CD8-positive, alpha-beta memory T cell (primary cell): ENCODE results near the gene TUBB4B. TPM values are rescaled to one million over a fixed set of nuclear protein-coding genes. Genes with fewer than 3 reads are reported as not detected.

Experiments used
- CTCF ChIA-PET: fragments of 350-600 bp; sonication (Branson Sonifier 250); formaldehyde crosslinking; loops from one replicate; lab custom pipeline; 2021; ENCODE audit warnings: antibody characterized with exemption; lab: Charles Lee
- POLR2A ChIA-PET: fragments of 350-600 bp; sonication (Branson Sonifier 250); formaldehyde crosslinking; loops from one replicate; lab custom pipeline; 2021; ENCODE audit warnings: antibody characterized with exemption; lab: Charles Lee
- DNase-seq, 5 donors: peaks; one replicate each; pipeline versions ENCODE4 v3.0.0 to v3.0.0-alpha.2; 2020 to 2022; ENCODE audit warnings: mixed read lengths in 1 of 5
- H3K27ac ChIP-seq: one replicate; pipeline ENCODE4 v1.7.0; 2013; ENCODE audit warnings: low read depth, mild to moderate bottlenecking, low read length, moderate library complexity
- H3K27me3 ChIP-seq: 2 replicates; pipeline ENCODE4 v1.7.0; 2013; ENCODE audit warnings: low read length, mild to moderate bottlenecking; ENCODE audit not compliant: insufficient read depth, poor library complexity, severe bottlenecking
- H3K36me3 ChIP-seq: 2 replicates; pipeline ENCODE4 v1.7.0; 2013; ENCODE audit warnings: mild to moderate bottlenecking, low read length, moderate library complexity; ENCODE audit not compliant: insufficient read depth
- H3K4me1 ChIP-seq: 2 replicates; pipeline ENCODE4 v1.7.0; 2013; ENCODE audit warnings: mild to moderate bottlenecking, low read length, moderate library complexity; ENCODE audit not compliant: insufficient read depth
- H3K4me3 ChIP-seq: 2 replicates; pipeline ENCODE4 v1.7.0; 2013; ENCODE audit warnings: mild to moderate bottlenecking, low read length
- H3K9me3 ChIP-seq: 2 replicates; pipeline ENCODE4 v1.7.0; 2013; ENCODE audit warnings: mild to moderate bottlenecking, low read length
- H3K27ac Mint-ChIP-seq, 8 donors: one replicate each; pipeline ENCODE4 v1.8.0; 2020 to 2021; ENCODE audit warnings: mixed read lengths in 8 of 8, mild to moderate bottlenecking in 6 of 8, inconsistent platforms in 3 of 8, moderate library complexity in 3 of 8
- H3K27me3 Mint-ChIP-seq, 2 donors: one replicate each; pipeline ENCODE4 v1.8.0; 2020 to 2021; ENCODE audit warnings: mixed read lengths in 2 of 2, mild to moderate bottlenecking in 1 of 2, moderate library complexity in 1 of 2
- H3K36me3 Mint-ChIP-seq, 3 donors: one replicate each; pipeline ENCODE4 v1.8.0; 2020 to 2021; ENCODE audit warnings: mixed read lengths in 3 of 3, inconsistent platforms in 1 of 3, mild to moderate bottlenecking in 1 of 3
- H3K4me1 Mint-ChIP-seq, 3 donors: one replicate each; pipeline ENCODE4 v1.8.0; 2020 to 2021; ENCODE audit warnings: mixed read lengths in 3 of 3, inconsistent platforms in 1 of 3, mild to moderate bottlenecking in 1 of 3
- H3K4me3 Mint-ChIP-seq, 7 donors: one replicate each; pipeline ENCODE4 v1.8.0; 2020 to 2021; ENCODE audit warnings: mixed read lengths in 7 of 7, mild to moderate bottlenecking in 6 of 7, moderate library complexity in 4 of 7, inconsistent platforms in 2 of 7
- H3K9me3 Mint-ChIP-seq, 5 donors: one replicate each; pipeline ENCODE4 v1.8.0; 2020 to 2022; ENCODE audit warnings: mixed read lengths in 5 of 5, mild to moderate bottlenecking in 3 of 5, moderate library complexity in 2 of 5, inconsistent platforms in 1 of 5
- polyA plus RNA-seq: library from polyadenylated mRNA; unstranded; fragments of 300-500 nt; fragmentation: Illumina TruSeq; gene quantifications from one replicate; pipeline ENCODE4 v1.2.3, GENCODE V29; 2021
- total RNA-seq, 2 experiments: library from RNA; stranded (reverse); gene quantifications; one replicate each; pipeline ENCODE4 v1.2.3, GENCODE V29; 2021

TUBB4B gene
- total and polyA plus RNA-seq, 3 experiments from 2014 or later = 64.6 to 331 (median 322) TPM

- Histone ChIP-seq H3K4me1 (no peaks in the 10 kb centered on the region), H3K36me3 (no peaks in the 10 kb centered on the region), H3K4me3 (no peak overlapping the region), H3K27ac (no peak overlapping the region), H3K9me3 (no peaks in the 10 kb centered on the region), H3K27me3 (no peaks in the 10 kb centered on the region)
- no peak for DNase-seq
- Mint-ChIP-seq H3K9me3 (peaks cover 0 to 1% (median 0%) of the 10 kb centered on the region in 5 donors), H3K4me3 (no peak overlapping the region), H3K27ac (peak overlapping the region in 1 of 8 donors; percentile 47), H3K27me3 (no peaks in the 10 kb centered on the region), H3K36me3 (peaks cover 0 to 10% (median 0%) of the 10 kb centered on the region in 3 donors), H3K4me1 (no peaks in the 10 kb centered on the region)
- CTCF ChIA-PET = interaction anchor here (1.0 kb wide), 1 partner anchor 99 kb away, joined by 4 read pairs; no protein-coding TSS in a partner anchor
- POLR2A ChIA-PET = no interaction called here
These were observed 26.5 kb upstream of the TUBB4B start for GRCh38 chr9:137214620-137215019.

- ChIA-PET CTCF (interaction anchor here (0.7 to 1.0 kb wide), 2 partner anchors 14 to 100 kb away, joined by 3 to 4 read pairs; partner anchors contain the start of gene TPRN), POLR2A (no interaction called here)
- Histone ChIP-seq H3K4me1 (no peaks in the 10 kb centered on the region), H3K4me3 (no peak overlapping the region), H3K27me3 (no peaks in the 10 kb centered on the region), H3K27ac (no peak overlapping the region), H3K36me3 (no peaks in the 10 kb centered on the region), H3K9me3 (no peaks in the 10 kb centered on the region)
- Mint-ChIP-seq H3K27ac (no peak overlapping the region), H3K4me1 (no peaks in the 10 kb centered on the region), H3K36me3 (peaks cover 0 to 8% (median 0%) of the 10 kb centered on the region in 3 donors), H3K4me3 (no peak overlapping the region), H3K9me3 (peaks cover 0 to 1% (median 0%) of the 10 kb centered on the region in 5 donors), H3K27me3 (no peaks in the 10 kb centered on the region)
- DNase-seq = no peak
These were observed 25.7 kb upstream of the TUBB4B start for GRCh38 chr9:137215196-137215986.

- H3K4me3 ChIP-seq = no peak overlapping the region
- H3K27me3 ChIP-seq = no peaks in the 10 kb centered on the region
- Mint-ChIP-seq H3K27ac (no peak overlapping the region), H3K27me3 (no peaks in the 10 kb centered on the region), H3K4me3 (no peak overlapping the region), H3K36me3 (peaks cover 0 to 8% (median 0%) of the 10 kb centered on the region in 3 donors), H3K9me3 (peaks cover 0 to 1% (median 0%) of the 10 kb centered on the region in 5 donors), H3K4me1 (no peaks in the 10 kb centered on the region)
- POLR2A ChIA-PET = no interaction called here
- H3K36me3 ChIP-seq = no peaks in the 10 kb centered on the region
- H3K9me3 ChIP-seq = no peaks in the 10 kb centered on the region
- DNase-seq = no peak
- CTCF ChIA-PET = interaction anchor here (0.7 to 1.0 kb wide), 2 partner anchors 15 to 22 kb away, joined by 3 read pairs; partner anchors contain the start of gene TPRN
- H3K4me1 ChIP-seq = no peaks in the 10 kb centered on the region
- no peak overlapping the region for H3K27ac ChIP-seq
These were observed 24.7 kb upstream of the TUBB4B start for GRCh38 chr9:137216188-137216965.

GRCh38 chr9:137217276-137218211, 23.5 kb upstream of the TUBB4B start:
- Mint-ChIP-seq H3K4me1 (no peaks in the 10 kb centered on the region), H3K27ac (no peak overlapping the region), H3K4me3 (peak overlapping the region in 1 of 7 donors; percentile 44), H3K27me3 (no peaks in the 10 kb centered on the region), H3K9me3 (peaks cover 0 to 1% (median 0%) of the 10 kb centered on the region in 5 donors), H3K36me3 (peaks cover 0 to 8% (median 0%) of the 10 kb centered on the region in 3 donors)
- Histone ChIP-seq H3K27me3 (no peaks in the 10 kb centered on the region), H3K4me1 (peaks cover under 1% of the 10 kb centered on the region), H3K4me3 (no peak overlapping the region), H3K9me3 (no peaks in the 10 kb centered on the region), H3K36me3 (no peaks in the 10 kb centered on the region), H3K27ac (peak overlapping the region; percentile 69)
- POLR2A ChIA-PET = no interaction called here
- DNase-seq = no peak
- CTCF ChIA-PET = interaction anchor here (1.0 to 1.5 kb wide), 3 partner anchors 23 to 188 kb away, joined by 3 to 4 read pairs (median 3); partner anchors contain the start of gene SSNA1

- Mint-ChIP-seq H3K36me3 (peaks cover 0 to 5% (median 0%) of the 10 kb centered on the region in 3 donors), H3K27me3 (no peaks in the 10 kb centered on the region), H3K4me3 (no peak overlapping the region), H3K9me3 (peaks cover 0 to 1% (median 0%) of the 10 kb centered on the region in 5 donors), H3K4me1 (peaks cover 0 to 6% (median 2%) of the 10 kb centered on the region in 3 donors), H3K27ac (no peak overlapping the region)
- ChIA-PET CTCF (interaction anchor here (1.2 to 1.5 kb wide), 3 partner anchors 10 to 189 kb away, joined by 3 to 4 read pairs (median 3); partner anchors contain the start of gene SSNA1), POLR2A (interaction anchor here (0.8 kb wide), 1 partner anchor 22 kb away, joined by 3 read pairs; no protein-coding TSS in a partner anchor)
- no peaks in the 10 kb centered on the region for H3K36me3 ChIP-seq
- H3K4me1 ChIP-seq = peaks cover 7% of the 10 kb centered on the region
- no peaks in the 10 kb centered on the region for H3K9me3 ChIP-seq
- no peak overlapping the region for H3K4me3 ChIP-seq
- no peak for DNase-seq
- no peaks in the 10 kb centered on the region for H3K27me3 ChIP-seq
- H3K27ac ChIP-seq = peak overlapping the region; percentile 69
These were observed 22.8 kb upstream of the TUBB4B start for GRCh38 chr9:137218212-137218753.

- DNase-seq = no peak
- peaks cover 0 to 5% (median 0%) of the 10 kb centered on the region in 3 donors for H3K36me3 Mint-ChIP-seq
- H3K9me3 Mint-ChIP-seq = peaks cover 0 to 1% (median 0%) of the 10 kb centered on the region in 5 donors
- Histone ChIP-seq H3K9me3 (no peaks in the 10 kb centered on the region), H3K27ac (peak overlapping the region; percentile 69), H3K36me3 (no peaks in the 10 kb centered on the region), H3K4me3 (no peak overlapping the region), H3K27me3 (no peaks in the 10 kb centered on the region), H3K4me1 (peaks cover 9% of the 10 kb centered on the region)
- no peak overlapping the region for H3K4me3 Mint-ChIP-seq
- ChIA-PET CTCF (interaction anchor here (0.7 to 1.5 kb wide), 6 partner anchors 9 to 189 kb away, joined by 3 to 4 read pairs (median 3); partner anchors contain the start of gene SSNA1), POLR2A (interaction anchor here (0.8 to 1.5 kb wide), 2 partner anchors 18 to 22 kb away, joined by 3 to 5 read pairs; partner anchors contain the start of gene TPRN)
- no peaks in the 10 kb centered on the region for H3K27me3 Mint-ChIP-seq
- H3K27ac Mint-ChIP-seq = no peak overlapping the region
- peaks cover 0 to 7% (median 2%) of the 10 kb centered on the region in 3 donors for H3K4me1 Mint-ChIP-seq
These were observed 22.3 kb upstream of the TUBB4B start for GRCh38 chr9:137218754-137219271.
